ENCODE measurements around the gene LMF1.

LMF1 gene

DNA sequence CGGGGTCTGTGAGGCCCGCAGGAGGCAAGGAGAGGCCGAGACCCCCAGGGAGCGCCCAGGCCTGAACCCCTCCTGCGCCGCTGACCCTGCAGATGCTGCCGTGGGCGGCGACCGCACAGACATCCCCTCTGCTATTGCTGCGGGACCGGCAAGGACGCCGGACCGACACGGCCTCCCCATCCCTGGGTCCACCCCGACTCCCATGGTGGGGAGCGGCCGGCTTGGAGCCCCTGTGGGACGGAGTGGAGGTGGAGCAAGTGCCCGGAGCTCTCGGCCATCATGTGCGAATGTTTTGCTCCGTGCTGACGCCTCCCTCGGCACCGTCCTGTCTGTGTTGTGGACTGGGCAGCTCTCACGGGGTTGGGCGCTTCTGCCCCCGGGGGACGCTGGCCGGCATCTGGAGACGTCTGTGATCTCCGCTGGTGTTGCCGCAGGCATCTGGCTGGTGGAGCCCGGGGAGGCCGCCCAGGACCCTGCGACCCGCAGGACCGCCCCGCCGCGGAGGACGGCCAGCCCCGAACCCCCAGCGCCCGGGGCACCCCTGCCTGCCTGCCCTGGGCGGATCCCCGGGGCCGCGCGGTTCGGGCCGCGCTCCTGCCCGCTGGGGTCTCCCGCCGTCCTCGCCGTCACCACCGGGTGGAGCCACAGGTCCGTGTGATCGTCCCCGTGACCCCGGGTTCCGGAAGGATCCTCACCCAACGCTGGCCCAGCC is 157.4 kb downstream of the LMF1 start:
- DNase-seq (ENCODE audit: low spot score): peak; percentile 66

DNA sequence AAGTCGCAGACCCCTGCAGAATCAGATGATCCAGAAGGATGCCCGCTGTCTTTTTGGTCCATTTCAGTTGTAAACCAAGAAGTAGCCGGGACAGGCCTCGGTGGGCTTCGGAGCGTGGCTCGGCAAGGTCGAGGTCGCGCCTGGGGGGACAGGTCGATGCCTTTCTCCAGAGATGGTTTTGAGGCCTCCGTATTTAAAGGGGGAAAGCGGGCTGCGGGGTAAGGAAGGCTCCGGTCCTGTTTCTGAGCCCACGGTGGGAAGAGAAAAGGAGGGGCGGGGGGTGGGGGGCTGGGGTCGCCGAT is 162.7 kb downstream of the LMF1 start:
- no peak for DNase-seq (ENCODE audit: low spot score)

DNA sequence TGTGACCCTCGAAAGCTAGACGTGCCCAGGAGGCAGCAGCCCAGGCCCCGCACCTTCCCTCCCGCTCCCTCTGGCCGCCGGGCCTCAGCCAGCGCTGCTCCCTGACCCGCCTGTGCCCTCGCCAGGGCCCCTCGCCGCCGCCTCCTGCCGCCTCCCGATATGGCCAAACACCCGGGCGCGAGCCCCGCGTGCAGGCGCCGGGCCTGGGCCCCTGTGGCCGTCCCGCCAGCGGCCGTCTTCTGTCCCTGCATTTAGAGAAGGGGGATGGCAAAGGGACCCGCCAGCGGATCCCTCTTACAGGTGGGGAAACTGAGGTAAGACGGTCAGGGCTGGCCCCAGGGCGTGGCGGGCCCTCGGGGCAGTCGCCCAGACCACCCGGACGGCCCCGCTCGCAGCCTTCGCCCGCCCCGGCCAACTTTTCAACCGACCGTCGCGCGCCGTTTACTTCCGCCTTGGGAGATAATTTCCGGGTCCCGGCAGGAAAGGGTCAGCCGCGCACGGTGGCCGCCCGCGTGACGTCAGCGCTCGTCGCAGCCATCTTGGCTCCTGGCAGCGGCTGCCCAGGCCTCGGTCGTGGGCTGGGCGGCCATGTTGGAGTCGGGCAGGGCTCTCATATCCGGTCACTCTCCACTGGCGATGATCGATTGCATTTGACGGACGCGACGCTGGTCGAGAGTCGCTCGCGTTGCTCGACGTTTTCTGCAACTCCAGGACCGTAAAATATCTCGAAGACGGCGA is 163.3 kb downstream of the LMF1 start:
- DNase-seq (ENCODE audit: low spot score): peak; percentile 96

DNA sequence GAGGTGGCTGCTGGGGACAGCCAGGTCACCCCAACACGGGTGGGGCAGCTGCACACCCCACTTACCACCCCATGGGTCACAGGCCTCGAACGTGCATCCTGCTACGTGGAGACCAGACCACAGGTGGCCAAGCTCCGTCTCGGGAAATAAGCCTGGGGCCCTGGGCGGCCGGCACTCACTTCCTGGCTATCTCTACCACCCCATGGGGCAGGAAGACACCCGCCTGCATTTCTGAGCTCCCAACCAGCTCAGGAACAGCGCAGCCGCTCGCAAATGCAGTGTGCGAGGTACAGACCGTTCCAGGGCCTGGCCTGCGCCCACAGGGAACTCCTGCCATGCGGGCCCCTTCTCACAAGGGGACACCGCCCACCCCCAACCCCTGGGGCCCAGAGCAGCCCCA is 165.3 kb downstream of the LMF1 start:
- DNase-seq (ENCODE audit: low spot score): no peak

DNA sequence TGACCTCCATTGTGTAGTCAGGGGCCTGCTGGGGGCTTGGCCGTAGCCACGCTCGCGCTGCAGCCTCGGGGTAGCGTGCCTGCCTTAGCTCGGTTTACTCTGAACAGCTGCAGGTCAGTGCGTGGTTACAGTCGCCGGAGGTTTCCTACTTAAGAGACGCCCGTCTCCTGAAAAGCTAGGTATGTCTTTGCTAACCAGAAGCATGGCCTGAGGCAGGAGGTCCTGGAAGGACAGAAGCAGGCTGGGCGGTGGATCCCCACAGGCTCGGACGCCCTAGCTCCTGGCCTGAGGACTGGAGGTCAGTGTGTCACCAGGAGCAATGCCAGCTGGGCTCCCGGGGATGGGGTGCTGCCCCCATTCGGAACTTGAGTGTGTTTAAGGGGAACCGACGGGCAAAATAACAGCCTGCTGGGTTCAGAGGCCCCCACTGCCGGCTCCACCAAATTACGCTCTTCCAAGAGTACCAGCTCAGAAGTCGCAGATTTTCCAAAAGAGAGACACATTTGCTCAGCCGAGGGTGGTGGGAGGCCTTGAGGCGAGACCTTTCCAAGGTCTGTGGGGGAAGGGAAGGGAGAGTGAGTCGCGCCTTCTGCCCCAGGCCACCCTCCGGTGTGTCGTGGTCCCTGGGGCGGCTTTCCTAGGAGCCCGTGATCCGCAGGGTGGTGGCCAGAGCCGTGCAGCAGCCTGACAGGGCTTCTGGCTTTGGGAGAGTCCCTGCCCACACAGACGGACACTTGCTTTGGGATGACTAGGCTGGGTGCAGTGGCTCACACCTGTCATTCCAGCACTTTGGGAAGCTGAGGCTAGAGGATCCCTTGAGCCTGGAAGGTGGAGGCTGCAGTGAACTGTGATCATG is 166.4 kb downstream of the LMF1 start:
- DNase-seq (ENCODE audit: low spot score): no peak

DNA sequence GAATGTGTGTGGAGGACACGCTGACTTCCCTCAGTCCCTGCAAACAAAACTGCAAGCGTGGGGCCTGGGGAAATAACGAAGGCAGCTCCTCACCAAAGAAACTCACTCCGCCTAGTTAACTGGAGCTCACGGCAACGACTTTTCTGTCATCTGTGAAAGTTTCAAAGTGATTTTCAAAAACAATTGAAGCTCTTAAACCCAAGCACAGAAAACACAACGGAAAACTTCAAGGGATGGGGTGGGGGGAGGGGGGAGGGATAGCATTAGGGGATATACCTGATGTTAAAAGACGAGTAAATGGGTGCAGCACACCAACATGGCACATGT is 167.1 kb downstream of the LMF1 start:
- no peak for DNase-seq (ENCODE audit: low spot score)

All from HuH-7.5 (cell line).